Mucosa of rectum (tissue), 2 donors: ENCODE measurements around the gene DAG1.

Experiments used
- H3K27ac ChIP-seq, 2 donors: one replicate each; pipeline ENCODE4 v1.7.0; 2013; ENCODE audit warnings: inconsistent platforms in 2 of 2, low read depth in 2 of 2, low read length in 2 of 2
- H3K27me3 ChIP-seq, 2 donors: one replicate each; pipeline ENCODE4 v1.7.0; 2013; ENCODE audit warnings: low read length in 2 of 2; ENCODE audit not compliant: control insufficient read depth in 2 of 2, insufficient read depth in 2 of 2
- H3K36me3 ChIP-seq, 2 donors: one replicate each; pipeline ENCODE4 v1.7.0; 2013; ENCODE audit warnings: low read length in 2 of 2; ENCODE audit not compliant: control insufficient read depth in 2 of 2, insufficient read depth in 2 of 2
- H3K4me1 ChIP-seq, 2 donors: one replicate each; pipeline ENCODE4 v1.7.0; 2013; ENCODE audit warnings: low read length in 2 of 2, mild to moderate bottlenecking in 1 of 2; ENCODE audit not compliant: control insufficient read depth in 2 of 2, insufficient read depth in 2 of 2
- H3K4me3 ChIP-seq, 2 donors: one replicate each; pipeline ENCODE4 v1.7.0; 2013; ENCODE audit warnings: low read length in 2 of 2
- H3K9ac ChIP-seq, 2 donors: one replicate each; pipeline ENCODE4 v1.7.0; 2013; ENCODE audit warnings: low read length in 2 of 2, low read depth in 1 of 2, mild to moderate bottlenecking in 1 of 2
- H3K9me3 ChIP-seq, 2 donors: one replicate each; pipeline ENCODE4 v1.7.0; 2013; ENCODE audit warnings: low read length in 2 of 2; ENCODE audit not compliant: control insufficient read depth in 2 of 2
- donor health status: healthy.
- donor health status: Normal muscosa, but diverticular disease.

Gene DAG1

DNA sequence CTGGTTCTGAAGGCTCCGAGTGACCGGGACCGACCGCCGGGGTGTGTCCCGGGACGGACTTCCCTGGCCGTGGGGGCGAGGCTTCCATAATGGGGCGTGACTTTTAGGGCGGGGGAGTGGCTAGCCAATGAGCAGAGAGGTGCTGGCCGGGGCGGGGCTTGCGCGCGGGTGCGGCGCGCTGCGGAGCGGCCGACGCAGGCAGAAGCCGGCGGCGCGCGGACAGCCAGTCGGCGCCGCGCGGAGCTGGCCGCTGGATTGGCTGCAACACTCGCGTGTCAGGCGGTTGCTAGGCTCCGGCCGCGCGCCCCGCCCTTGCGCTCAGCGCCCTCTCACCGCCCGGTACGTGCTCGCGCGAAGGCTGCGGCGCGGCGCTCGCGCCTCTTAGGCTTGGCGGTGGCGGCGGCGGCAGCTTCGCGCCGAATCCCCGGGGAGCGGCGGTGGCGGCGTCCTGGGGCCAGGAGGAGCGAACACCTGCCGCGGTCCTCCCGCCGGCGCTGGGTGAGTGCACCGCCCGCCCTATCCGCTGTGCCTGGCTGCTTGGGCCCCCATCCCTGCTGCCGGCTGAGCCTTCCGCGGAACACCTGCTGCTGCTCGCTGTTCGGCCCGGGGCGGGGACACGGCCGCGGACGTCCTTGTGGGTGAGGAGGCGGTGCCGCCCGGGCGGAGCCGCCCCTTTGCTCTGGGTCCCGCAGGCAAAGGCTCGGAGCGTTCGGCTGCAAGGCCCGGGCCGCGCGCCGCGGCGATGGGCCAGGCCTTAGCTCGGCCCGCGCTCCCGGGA lies at the start of gene DAG1:
Gene DAG1 (plus strand): TSS at position 332 of the 778 bp plus-strand sequence. CDS start 40,268 bp downstream, outside the sequence.
- Histone ChIP-seq H3K4me1 (peaks cover 19 to 21% of the 10 kb centered on the region in 2 donors), H3K27ac (peak within 1 kb of the TSS; percentile 98 to 99), H3K36me3 (no peaks in the 10 kb centered on the region), H3K4me3 (peak within 1 kb of the TSS; percentile 75 to 87), H3K27me3 (no peaks in the 10 kb centered on the region), H3K9ac (peak within 1 kb of the TSS; percentile 94 to 98), H3K9me3 (no peaks in the 10 kb centered on the region)

DNA sequence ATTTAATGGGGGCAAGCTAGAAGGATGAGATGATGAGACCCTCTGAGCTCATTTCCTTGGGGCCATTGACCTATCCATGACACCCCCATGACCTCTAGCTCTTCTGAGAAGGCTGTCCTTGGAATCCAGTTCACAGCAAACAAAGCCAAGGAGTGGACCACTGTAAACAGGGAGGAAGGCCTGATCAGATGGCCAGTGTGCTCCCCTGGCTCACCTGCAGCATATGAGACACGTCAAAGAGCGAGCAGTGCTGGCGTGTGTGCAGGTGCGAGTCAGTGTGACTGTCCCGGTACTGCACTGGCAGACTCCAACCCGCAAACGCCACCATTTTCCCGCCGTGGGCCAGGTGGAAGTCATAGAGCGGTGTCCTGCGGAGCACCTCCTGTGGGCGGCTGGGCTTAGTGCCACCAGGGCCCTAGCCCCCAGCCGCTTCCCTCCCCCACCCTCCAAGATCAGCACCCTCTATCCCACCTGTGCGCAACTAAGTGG lies 48.1 kb upstream of the DAG1 start:
- Histone ChIP-seq H3K9me3 (no peaks in the 10 kb centered on the region), H3K4me1 (peaks cover 14% of the 10 kb centered on the region in 2 donors), H3K4me3 (peak overlapping the region; percentile 65 to 77), H3K27ac (peak overlapping the region; percentile 18 to 56), H3K36me3 (peaks cover 5 to 32% of the 10 kb centered on the region in 2 donors), H3K27me3 (no peaks in the 10 kb centered on the region), H3K9ac (peak overlapping the region; percentile 27 to 65)

DNA sequence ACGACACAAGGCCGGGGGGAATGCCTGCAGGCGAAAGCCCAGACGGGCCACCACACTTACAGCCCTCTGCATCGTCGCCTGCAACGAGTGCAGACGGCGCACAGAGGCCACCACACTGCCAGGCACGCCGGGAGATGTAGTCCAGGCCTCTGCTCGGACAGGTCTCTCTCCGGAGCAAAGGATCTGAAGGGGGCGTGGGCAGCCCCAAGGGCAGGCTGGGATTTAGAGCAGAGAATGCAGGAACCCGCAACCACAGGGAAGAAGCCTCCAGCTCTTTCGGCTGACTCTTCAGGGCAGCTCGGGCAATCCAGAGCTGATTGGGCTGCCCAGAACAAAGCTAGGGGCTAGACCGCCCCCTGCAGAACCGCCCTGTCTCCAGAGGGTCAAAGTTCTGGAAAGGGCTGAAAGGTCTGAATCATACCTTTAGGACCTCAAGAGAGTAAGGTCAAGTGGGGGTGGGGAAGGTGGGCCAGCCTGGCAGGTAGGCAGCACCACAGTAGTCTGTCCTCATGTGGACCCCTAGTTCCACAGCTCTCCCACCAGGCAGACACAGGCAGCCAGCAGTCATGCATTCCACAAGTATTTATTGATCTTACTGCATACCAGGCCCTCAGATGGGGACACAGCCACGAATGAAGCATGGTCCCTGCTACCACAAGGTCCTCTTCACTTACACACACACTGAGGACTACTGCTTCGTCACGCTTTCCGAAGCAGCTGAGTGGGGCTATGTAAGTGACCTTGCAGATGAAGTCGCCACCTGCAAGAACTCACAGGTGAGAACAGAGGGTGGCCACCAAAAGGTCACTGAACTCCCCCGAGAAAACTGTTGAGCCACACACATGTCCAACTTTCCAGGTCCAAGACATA lies 47.5 kb upstream of the DAG1 start, which contains the start of gene AMT:
Gene AMT (minus strand): TSS at position 95 of the 870 bp plus-strand sequence. CDS start 23 bp downstream, at position 72.
- Histone ChIP-seq H3K27ac (peak within 1 kb of the TSS; percentile 18 to 56), H3K9me3 (no peaks in the 10 kb centered on the region), H3K4me3 (peak within 1 kb of the TSS; percentile 65 to 77), H3K27me3 (no peaks in the 10 kb centered on the region), H3K4me1 (peaks cover 7 to 13% of the 10 kb centered on the region in 2 donors), H3K9ac (peak within 1 kb of the TSS; percentile 27 to 65), H3K36me3 (peaks cover 0 to 26% of the 10 kb centered on the region in 2 donors)

DNA sequence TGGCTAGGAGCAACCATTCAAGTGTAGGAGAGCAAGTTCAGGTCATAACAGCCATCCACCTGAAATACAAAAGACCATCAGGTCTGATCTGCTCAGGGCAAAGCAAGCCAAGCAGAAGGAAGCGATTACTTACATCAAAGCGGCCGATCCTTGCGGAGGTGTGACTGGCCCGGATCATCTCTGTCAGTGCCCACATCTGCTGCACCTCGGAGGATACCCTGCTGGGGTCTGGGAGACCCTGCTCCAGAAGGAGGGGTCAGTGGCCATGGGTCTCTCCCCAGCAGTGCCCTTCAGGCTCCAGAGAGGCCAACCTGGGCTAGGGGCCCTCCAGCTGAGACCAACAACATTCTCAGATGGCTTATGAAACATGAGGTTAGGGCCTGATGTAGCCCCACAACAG lies 45.3 kb upstream of the DAG1 start:
- H3K9ac ChIP-seq: no peak overlapping the region
- H3K4me1 ChIP-seq: peaks cover 7 to 13% of the 10 kb centered on the region in 2 donors
- no peak overlapping the region for H3K4me3 ChIP-seq
- H3K36me3 ChIP-seq: peaks cover 0 to 17% of the 10 kb centered on the region in 2 donors
- no peaks in the 10 kb centered on the region for H3K9me3 ChIP-seq
- no peak overlapping the region for H3K27ac ChIP-seq
- no peaks in the 10 kb centered on the region for H3K27me3 ChIP-seq

DNA sequence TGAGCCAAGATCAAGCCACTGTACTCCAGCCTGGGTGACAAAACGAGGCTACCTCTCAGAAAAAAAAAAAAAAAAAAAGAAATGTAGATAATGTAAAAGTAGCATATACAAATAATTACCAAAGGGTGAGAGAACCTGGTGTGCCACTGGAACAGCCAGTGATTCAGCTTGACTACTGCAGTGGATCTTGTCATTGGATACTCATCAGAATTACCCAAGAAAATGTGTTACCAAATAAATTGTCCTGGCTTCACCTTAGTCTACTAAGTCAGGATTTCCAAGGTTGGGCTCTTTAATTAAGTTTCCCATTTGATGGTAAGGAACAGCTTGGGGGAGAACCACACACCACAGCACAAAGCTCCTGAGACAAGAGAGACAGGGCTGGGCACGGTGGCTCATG lies 42.5 kb upstream of the DAG1 start:
- Histone ChIP-seq H3K4me3 (no peak overlapping the region), H3K27ac (no peak overlapping the region), H3K4me1 (peaks cover 4 to 5% of the 10 kb centered on the region in 2 donors), H3K36me3 (peaks cover 0 to 12% of the 10 kb centered on the region in 2 donors), H3K9me3 (no peaks in the 10 kb centered on the region), H3K9ac (no peak overlapping the region), H3K27me3 (no peaks in the 10 kb centered on the region)

DNA sequence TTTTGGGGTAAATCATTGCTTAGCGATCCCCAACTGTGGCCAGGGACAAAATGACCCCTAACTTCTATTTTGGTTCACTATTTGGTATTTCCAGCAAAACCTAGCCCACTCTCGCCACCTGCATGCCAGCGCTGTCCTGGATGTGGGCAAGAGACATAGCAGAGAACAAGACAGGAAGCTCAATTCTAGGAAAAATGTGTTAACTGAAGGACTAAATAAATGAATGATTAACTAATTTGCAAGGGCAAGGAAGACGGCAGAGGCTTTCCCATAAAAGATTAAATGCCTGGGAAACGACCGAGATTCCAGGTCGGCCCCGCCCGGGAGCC lies 41.4 kb upstream of the DAG1 start:
- Histone ChIP-seq H3K36me3 (peaks cover 0 to 12% of the 10 kb centered on the region in 2 donors), H3K4me1 (no peaks in the 10 kb centered on the region), H3K4me3 (peak overlapping the region; percentile 78 to 96), H3K27ac (peak overlapping the region; percentile 90 to 95), H3K9ac (peak overlapping the region; percentile 83 to 87), H3K9me3 (no peaks in the 10 kb centered on the region), H3K27me3 (no peaks in the 10 kb centered on the region)

DNA sequence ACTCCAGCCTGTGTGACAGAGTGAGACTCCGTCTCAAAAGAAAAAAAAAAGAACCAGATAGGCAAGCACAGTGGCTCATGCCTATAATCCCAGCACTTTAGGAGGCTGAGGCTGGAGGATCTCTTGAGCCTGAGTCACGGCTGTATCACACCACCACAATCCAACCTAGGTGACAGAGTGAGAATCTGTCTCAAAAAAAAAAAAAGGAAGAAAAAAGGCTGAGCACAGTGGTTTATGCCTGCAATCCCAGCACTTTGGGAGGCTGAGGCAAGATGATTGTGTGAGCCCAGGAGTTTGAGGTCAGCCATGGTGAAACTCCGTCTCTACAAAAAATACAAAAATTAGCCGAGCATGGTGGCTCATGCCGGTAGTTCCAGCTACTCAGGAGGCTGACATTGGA lies 35.3 kb upstream of the DAG1 start:
- no peaks in the 10 kb centered on the region for H3K9me3 ChIP-seq
- H3K36me3 ChIP-seq: no peaks in the 10 kb centered on the region
- H3K4me1 ChIP-seq: no peaks in the 10 kb centered on the region
- H3K27ac ChIP-seq: no peak overlapping the region
- no peaks in the 10 kb centered on the region for H3K27me3 ChIP-seq
- H3K4me3 ChIP-seq: no peak overlapping the region
- H3K9ac ChIP-seq: no peak overlapping the region

DNA sequence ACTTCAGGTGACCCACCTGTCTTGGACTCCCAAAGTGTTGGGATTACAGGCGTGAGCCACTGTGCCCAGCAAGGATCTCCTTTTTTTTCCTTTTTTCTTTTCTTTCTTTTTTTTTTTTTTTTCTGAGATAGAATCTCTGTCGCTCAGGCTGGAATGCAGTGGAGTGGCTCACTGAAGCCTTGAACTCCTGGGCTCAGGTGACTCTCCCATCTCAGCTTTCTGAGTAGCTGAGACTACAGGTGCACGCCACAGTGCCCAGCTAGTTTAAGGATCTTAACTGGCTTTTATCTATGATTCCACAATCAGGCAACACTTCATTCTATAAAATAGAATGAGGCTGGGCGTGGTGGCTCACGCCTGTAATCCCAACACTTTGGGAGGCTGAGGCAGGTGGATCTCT lies 24.7 kb upstream of the DAG1 start:
- Histone ChIP-seq H3K27ac (no peak overlapping the region), H3K9ac (no peak overlapping the region), H3K4me1 (peaks cover 3 to 6% of the 10 kb centered on the region in 2 donors), H3K36me3 (no peaks in the 10 kb centered on the region), H3K27me3 (no peaks in the 10 kb centered on the region), H3K4me3 (no peak overlapping the region), H3K9me3 (no peaks in the 10 kb centered on the region)

DNA sequence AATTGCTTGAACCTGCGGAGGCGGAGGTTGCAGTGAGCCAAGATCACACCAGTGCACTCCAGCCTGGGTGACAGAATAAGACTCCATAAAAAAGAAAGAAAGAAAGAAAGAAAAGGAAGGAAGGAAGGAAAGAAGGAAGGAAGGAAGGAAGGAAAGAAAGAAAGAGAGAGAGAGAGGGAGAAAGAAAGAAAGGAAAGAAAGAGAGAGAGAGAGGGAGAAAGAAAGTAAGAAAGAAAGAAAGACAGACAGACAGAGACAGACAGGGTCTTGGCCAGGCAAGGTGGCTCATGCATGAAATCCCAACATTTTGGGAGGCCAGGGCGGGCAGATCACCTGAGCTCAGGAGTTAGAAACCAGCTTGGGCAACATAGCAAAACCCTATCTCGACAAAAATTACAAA lies 16.4 kb upstream of the DAG1 start:
- no peak overlapping the region for H3K9ac ChIP-seq
- H3K27me3 ChIP-seq: no peaks in the 10 kb centered on the region
- H3K9me3 ChIP-seq: no peaks in the 10 kb centered on the region
- H3K36me3 ChIP-seq: no peaks in the 10 kb centered on the region
- peaks cover 0 to 3% of the 10 kb centered on the region in 2 donors for H3K4me1 ChIP-seq
- H3K27ac ChIP-seq: no peak overlapping the region
- no peak overlapping the region for H3K4me3 ChIP-seq

DNA sequence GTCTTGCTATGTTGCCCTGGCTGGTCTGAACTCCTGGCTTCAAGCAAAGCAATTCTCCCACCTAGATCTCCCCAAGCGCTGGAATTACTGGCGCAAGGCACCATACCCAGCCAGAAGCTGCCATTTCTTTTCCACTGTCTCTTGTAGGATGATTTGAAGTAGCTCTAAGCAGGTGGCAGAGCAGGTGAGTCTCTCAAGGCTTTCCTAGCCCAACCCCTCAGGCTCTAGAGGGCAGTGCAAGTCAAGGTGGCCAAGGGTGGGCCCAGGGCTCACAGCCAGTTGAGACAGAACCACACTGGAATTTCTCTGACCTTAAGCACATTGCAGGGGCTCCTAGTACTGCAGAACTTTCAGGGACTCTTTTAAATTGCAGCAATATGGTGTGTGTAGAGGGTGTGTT lies 15.6 kb upstream of the DAG1 start:
- no peaks in the 10 kb centered on the region for H3K9me3 ChIP-seq
- H3K4me3 ChIP-seq: no peak overlapping the region
- H3K27ac ChIP-seq: no peak overlapping the region
- H3K27me3 ChIP-seq: no peaks in the 10 kb centered on the region
- no peaks in the 10 kb centered on the region for H3K4me1 ChIP-seq
- no peak overlapping the region for H3K9ac ChIP-seq
- no peaks in the 10 kb centered on the region for H3K36me3 ChIP-seq
